HG03469 (cell line): ENCODE results near the gene FGD5.

Source experiments
- ATAC-seq: cut with Tn5 transposase; IDR thresholded peaks from one replicate; pipeline ENCODE4 v1.9.1; 2021; ENCODE audit warnings: mild to moderate bottlenecking, moderate library complexity, moderate number of reproducible peaks; ENCODE audit not compliant: unreplicated experiment

The FGD5 gene, protein sequence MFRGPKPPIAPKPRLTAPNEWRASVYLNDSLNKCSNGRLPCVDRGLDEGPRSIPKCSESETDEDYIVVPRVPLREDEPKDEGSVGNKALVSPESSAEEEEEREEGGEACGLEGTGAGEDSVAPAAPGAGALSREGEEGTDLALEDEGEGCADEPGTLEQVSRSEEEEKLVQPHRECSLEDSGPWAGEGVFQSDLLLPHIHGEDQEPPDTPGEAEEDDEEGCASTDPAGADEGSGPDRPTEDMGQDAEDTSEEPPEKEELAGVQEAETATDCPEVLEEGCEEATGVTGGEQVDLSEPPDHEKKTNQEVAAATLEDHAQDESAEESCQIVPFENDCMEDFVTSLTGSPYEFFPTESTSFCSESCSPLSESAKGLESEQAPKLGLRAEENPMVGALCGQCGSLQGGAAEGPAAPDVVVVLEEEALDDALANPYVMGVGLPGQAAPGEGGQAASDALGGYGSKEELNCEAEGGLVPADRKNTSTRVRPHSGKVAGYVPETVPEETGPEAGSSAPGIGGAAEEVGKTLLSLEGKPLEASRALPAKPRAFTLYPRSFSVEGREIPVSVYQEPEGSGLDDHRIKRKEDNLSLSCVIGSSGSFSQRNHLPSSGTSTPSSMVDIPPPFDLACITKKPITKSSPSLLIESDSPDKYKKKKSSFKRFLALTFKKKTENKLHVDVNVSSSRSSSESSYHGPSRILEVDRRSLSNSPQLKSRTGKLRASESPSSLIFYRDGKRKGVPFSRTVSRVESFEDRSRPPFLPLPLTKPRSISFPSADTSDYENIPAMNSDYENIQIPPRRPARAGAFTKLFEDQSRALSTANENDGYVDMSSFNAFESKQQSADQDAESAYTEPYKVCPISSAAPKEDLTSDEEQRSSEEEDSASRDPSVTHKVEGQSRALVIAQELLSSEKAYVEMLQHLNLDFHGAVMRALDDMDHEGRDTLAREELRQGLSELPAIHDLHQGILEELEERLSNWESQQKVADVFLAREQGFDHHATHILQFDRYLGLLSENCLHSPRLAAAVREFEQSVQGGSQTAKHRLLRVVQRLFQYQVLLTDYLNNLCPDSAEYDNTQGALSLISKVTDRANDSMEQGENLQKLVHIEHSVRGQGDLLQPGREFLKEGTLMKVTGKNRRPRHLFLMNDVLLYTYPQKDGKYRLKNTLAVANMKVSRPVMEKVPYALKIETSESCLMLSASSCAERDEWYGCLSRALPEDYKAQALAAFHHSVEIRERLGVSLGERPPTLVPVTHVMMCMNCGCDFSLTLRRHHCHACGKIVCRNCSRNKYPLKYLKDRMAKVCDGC (N-terminal part only)

DNA sequence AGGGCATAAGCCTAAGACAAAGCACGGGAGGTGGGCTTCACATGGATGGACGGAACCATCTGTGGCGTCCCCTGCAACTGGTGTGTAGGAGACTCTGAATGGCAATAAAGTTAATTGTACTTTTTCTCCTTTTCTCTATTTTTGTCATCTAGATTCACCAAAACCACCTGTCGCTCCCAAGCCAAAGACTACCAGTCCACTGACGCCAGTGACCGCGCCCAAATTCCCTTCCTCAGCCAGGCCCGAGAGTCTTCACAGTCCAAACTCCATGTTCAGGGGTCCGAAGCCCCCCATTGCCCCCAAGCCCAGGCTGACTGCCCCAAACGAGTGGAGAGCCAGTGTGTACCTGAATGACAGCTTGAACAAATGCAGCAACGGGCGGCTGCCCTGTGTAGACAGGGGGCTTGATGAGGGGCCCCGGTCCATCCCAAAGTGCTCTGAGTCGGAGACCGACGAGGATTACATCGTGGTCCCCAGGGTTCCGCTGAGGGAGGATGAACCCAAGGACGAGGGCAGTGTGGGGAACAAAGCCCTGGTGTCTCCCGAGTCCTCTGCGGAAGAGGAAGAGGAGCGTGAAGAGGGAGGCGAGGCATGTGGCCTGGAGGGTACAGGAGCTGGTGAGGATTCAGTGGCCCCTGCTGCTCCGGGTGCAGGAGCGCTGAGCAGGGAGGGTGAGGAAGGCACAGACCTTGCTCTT lies at the start of gene FGD5:
TSS of gene FGD5 (plus strand) at position 159 of the 697 bp plus-strand sequence. CDS start at position 269, 110 bp downstream.
- no peak for ATAC-seq

DNA sequence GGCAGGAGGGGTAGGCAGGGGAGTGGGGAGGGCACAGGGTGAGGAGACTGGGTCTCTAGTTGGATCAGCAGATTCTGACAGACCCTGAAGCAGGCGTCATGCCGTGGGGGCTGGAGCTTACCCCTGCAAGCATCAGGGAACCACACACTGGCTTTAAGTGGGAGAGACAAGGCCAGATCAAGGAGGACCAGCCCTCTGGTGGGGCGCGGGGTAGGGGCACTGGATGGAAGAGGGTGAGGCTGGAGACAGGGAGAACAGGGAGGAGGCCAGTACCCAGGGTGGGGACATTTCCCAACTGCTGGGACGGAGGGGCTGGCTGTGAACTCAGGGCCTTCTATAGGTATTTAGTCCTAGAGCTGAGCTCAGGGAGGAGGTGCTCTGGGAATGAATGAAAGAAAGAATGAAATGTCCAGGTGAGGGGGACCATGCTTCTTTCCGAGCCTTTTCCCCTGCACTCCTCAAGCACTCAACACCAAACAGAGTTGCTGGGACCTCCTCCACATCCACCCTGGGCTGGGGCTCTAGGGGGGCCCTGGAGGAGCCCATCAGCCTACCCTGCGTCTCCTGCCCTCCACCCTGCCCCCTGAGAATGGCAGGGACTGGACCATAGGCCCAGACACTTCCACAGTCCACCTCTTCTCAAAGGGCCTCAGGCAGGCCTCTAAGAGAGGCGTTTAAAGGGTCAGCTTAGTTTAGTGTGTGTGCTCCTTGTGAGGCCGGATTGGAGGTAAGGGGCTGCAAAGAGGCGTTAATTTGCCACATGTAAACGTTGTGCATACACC lies 49.0 kb upstream of the FGD5 start:
- ATAC-seq = no peak

DNA sequence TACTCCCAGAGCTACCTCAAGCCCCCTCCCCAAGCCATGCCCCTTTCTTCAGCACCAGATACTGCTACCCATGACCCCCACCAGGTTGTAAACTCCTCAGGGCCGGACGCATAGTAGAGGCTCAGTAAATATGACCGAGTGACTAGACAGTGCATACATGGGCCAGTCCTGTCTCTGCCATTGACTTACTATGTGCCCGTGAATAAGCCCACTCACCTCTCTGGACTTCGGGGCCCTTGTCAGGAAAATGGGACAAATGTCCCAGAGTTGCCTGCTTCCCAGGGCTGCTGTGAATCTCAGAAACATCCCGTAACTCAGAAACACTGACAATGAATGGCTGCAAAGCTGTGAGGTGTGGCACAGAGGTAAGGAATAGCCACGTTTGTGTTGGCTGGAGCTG lies 48.2 kb upstream of the FGD5 start:
- ATAC-seq = no peak

DNA sequence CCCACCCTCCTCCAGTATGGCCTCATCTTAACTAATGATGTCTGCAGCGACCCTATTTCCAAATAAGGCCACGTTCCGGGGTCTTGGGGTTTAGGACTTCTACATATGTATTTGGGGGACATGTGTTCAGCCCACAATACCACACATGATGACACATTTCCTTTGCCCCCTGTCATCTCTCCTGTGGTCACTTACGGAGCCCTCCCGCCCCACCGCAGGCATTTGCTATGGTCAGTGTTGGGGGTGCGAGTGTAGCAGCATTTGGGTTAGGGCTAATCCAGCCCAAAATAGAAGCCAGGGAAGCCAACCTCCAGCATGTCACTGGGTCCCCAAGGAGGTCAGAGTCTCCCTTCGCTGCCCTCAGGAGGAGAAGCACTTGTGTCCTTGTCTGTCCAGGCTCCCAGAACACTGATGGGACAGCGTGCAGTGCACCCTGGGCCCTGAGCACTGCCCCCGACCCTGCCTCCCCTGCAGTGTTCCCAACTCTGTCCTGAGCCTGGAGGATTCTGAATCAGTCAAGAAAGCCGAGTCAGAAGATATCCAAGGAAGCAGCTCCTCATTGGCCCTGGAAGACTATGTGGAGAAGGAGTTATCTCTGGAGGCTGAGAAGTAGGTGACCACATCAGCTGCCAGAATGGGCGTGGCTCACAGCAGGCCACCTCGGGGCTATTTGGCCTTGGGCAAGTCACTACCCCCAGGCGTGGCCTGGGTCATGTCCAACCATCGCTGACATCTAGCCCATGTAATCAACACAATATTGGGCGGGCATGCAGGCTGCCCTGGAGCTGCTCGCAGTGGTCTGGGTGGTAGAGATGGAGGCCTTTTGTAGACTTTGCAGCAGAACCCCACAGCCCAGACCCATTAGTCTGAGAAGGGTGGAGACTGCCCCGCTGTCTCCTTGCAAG lies 46.9 kb upstream of the FGD5 start:
- no peak for ATAC-seq

DNA sequence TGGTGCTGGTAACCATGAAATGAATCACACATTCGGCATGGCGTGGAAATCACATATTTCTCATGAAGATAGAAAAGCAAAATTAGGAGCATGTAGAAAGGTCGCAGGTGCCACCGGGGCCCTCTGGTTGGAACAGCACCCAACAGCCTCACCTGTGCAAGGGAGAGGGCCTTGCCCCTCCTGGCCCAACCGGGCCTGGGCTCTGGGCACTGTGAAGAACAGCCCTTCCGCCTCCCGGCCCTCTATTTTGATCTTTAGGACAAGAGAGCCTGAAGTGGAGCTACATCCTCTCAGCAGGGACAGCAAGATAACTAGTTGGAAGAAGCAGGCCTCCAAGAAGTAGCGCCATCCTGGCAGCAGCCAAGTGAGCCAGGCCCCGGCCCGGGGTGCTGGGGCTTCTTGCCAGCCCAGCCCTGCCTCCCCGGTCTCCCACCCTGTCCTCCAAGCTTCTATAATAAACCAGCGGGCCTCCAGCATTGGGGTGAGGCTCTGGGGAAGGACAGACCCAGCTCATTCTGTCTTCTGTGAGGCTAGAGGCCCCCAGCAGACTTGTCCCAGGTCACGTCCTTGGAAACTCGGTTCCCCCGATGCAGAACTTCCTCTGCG lies 46.1 kb upstream of the FGD5 start:
- no peak for ATAC-seq

DNA sequence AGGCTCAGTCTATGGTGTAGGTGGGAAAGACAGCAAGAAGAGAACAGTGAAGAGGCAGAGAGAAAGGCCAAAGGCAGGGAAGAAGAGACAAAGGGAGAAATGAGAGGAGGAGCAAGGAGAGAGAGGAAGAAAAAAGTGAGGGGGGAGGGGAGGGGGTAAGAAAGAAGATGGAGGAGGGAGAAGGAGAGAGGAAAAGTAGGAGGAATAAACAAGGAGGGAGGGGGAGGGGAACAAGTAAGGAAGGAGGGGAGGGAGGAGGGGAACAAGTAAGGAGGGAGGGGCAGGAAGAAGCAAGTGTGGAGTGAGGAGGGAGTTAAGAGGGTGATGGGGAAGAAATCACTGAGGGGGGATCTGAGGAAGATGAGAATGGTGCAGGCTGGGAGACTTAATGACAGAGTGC lies 45.5 kb upstream of the FGD5 start:
- no peak for ATAC-seq

DNA sequence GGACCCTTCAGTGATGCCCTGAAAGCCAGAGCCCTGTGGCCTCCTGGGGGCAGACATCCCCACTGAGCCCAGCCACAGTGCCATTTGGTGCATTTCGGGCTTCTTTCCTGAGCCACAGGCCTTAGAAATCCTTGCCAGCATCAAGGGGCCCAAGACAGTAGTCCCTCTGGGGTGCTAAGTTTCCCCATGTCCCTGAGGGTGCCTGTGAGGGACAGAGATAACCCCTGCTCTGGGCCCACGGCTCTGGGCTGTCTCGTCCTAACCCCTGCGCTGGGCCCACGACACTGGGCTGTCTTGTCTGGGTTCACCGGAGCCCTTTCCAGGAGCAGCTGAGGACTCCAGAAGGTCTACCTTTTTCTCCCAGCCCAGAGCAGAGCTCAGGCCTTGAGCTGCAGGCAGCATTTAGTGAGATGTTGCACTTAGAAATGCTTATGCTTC lies 45.1 kb upstream of the FGD5 start:
- no peak for ATAC-seq

DNA sequence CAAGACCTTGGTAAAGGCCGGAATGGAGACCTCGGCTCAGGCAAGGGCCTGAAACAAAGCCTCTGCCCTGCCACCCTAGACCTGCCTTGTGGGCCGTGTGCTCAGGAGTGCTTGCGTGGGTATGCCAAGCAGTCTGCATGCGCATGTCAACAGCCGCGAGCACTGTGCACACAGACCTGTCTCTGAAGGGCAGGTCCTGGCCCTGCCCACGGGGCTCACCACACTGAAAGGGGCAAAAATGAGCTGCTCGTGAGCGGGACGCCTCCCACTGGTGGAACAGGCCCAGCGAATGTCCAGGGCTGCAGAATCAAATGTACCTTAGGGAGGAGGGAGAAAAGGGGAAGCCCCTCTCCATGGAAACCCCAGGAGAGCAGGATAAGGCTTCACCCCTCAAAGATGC lies 44.3 kb upstream of the FGD5 start:
- ATAC-seq = no peak

DNA sequence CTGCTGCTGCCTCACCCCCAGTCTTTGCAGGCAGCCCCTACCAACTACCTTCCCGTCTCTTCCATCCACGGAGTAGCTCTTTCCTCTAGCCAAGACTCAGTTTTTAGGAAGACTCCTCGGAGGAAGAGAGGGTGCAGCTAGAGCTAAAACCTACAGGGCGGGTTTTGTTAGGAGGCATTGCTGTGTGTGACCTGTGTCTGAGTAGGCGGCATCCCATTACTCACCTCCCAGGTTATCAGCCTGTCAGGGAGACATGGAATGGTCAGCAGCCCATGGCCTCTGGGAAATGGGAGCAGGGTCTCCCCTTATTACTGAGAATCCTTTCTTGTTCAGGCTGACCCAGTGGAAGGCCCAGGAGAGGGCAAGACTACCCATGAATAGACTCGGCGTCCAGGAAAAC lies 43.8 kb upstream of the FGD5 start:
- ATAC-seq = no peak

DNA sequence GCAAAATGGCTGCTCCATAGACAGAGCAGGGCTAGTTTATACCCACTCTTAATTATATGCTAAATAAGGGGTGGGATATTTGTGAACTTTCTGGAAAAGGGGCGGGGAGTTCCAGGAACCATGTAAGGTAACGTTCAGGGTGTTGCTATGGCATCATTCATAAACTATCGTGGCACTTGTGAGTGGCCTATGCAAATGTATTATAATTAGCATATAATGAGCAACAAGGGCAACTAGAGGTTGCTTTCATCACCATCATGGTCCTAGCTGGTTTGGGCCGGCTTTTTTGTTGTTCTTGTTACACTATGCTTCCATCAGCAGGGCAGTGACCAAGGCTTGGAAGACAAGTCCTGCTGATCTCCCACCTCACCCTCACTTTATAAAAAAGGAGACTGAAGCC lies 43.2 kb upstream of the FGD5 start:
- ATAC-seq = no peak

DNA sequence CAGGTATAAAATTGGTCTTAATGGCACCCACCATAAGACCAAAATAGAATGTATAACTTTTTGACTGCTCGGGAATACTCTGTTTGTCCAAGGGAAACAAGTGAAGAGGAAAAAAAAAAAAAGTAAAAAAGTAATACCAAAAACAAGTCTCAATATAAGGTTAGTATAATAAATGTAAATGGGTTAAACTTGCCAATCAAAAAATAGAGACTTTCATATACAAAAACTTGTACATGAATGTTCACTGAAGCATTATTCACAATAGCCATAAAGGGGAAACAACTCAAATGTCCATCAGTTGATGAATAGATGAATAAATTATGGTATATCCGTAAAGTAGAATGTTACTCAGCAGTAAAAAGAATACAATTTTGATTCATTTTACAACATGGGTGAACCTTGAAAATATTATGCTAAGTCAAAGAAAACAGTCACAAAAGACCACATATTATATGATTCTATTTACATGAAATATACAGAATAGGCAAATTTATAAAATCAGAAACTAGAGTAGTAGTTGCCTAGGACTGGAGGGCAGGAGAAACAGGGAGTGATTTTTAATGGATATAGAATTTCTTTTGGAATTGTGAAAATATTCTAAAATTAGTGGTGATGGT lies 39.6 kb upstream of the FGD5 start:
- no peak for ATAC-seq

DNA sequence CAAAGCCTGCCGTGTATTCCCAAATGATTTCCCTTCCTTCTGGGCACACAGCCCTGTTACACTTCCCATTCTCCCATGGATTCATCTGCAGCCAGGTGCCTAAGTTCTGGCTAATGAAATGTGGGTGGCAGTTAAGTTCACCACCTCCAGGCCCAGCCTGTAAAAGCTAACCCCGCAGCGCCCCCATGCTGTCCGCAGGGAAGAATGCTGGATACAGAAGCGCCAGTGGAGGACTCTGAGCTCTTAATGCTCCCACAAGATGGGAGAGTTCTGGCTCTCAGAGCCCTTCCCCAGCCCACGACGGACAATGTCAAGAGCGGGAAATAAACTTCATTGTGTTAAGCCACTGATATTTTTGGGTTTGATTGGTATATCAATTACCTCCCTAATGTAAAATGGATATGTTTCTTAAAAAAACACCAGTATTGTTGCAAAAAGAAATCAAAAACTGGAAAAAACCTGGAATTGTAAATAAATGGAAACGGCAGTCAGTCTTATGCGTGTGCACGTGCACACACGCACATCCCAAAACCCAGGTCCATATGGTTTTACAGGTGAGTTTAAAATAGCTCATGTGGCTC lies 37.7 kb upstream of the FGD5 start:
- no peak for ATAC-seq

DNA sequence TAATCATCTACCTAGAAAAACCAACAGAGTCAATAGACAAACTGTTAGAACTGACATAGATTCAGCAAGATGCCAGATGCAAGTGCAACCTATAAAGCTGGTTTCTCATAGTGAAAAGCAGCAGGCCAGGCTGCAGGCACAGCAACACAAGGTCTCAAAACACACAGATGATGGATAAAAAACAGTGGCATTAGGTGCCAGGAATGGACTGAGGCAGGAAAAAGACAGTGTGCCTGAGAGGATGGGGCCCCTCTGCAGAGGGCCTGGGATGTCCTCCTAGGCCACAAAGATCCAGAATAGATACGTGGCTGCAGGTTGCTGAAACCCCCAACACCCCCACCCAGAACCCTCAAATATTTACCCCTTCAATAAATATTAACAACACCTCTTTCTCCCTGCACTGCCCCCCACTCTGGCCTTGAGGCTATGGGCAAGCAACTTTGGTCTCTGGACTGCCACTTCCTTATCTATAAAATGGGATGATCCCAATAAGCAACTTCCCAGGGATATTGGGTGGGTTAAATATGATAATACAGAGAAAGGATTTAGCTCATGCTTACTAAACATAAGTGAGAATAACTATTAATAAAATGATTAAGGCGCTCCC lies 35.2 kb upstream of the FGD5 start:
- ATAC-seq = no peak

DNA sequence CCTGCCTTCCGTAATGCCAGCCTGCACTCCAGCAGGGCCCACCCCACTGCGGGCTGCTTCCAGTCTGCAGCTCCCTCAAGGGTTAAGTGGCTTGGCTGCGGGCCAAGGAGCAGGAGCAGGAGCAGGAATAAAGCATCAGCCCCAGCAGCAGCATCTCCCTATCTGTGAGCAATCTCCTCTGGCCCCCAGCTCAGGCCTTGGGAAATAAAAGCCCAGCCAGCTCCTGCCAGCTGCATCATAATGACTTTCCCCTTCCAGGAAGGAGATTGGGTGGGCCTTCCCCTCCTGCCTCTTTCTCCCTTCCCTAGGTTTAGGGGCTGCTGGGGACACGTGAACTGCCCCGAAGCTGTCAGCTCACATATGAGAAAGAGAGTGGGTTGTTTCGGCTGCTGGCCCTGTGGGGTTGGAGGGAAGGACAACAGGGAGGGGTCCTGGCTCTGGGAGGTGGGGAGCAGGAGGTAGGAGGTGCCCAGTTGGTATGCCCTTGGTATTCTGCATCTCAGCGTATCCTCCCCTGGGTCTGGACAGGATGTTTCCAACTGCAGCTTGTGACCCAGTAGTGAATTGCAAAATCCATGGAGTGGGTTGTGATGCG lies 34.6 kb upstream of the FGD5 start:
- no peak for ATAC-seq

DNA sequence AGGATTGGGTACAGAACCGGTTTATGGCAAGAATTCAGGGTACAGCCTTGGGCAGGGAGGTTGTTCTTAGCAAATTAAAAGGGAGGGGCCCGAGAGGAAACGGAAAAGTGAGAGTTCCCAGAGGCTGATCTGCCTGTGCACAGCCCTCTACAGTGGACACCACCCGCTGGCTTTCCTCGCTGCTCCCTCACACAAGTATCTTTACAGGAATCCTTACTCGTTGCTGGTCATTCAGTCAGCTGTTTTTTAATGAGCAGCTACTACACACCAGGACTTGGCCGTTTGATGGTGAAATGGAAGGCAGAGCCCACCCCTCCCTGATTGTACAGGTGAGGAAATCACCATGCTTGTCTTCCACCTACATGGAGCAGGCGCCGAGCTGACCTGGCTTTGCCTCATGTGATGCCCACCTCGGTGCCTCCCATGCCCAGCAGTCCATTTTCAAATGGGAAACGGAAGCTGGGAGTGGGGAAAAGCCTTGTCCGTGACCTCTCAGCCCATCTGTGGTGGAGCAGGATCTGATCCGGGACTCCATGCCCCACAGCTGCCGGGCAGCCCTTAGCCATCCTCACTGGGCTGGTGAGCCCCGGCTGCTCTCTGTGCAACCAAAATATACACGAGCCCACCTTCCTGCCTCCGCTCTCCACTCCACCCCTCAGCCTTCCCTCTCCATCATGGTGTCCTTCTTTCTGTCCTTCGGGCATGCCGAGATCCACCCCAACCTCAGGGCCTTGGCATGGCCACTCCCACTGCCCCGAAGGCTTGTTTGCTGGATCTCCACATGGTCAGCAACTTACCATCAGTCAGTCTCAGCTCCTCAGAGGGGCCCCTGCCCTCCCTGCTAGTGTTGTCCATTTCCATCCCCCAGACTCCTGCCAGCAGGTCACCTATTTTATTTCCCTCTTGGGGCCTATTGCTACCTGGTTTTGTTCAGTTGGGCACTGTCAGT lies 33.3 kb upstream of the FGD5 start:
- no peak for ATAC-seq

DNA sequence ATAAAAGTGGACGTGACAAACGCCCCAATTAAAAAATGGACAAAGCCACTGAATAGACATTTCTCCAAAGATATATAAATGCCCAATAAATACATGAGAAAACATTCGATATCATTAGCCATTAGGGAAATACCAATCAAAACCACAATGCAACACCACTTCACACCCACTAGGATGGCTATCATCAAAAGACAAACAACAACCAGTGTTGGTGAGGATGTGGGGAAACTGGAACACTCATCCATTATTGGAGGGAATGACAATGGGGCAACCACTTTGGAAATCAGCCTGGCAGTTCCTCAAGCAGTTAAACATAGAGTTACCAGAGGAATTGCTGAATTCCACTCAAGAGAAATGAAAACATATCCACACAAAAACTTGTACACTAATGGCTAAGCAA lies 32.4 kb upstream of the FGD5 start:
- ATAC-seq = no peak
